ENCODE data around the gene OR5F1.

OR5F1 gene

GRCh38 chr11:55994525-55994924, at the start of gene OR5F1:
Gene OR5F1 (minus strand): TSS chr11:55994625. CDS start chr11:55994625, 0 bp downstream.
- DNase-seq (ENCODE audit: low read depth in 2 of 3, low spot score in 1 of 3), result no peak

DNA sequence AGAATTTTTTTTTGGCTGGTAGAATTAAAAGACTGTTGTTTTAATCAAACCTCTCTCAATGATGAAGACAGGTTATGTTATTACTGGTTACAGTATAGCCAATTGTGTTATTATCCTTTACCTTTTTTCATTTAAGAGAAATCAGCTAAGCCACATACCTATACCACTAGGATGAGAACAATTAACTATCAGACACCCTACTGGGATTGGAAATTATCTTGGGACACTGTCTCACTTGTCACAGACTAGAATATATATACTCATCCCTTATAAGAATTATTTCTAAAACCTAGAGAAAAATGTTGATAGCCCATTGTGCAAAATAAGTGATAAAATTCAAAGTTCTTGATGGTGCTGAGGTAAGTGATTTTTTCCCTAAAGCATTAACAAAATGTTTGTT, 32.9 kb upstream of the OR5F1 start, which contains the start of gene OR5AS1:
TSS of gene OR5AS1 (plus strand) at position 301 of the 400 bp plus-strand sequence. CDS start 2,765 bp downstream, outside the sequence.
- DNase-seq (ENCODE audit: low read depth in 2 of 3, low spot score in 1 of 3), result no peak

- no peak for DNase-seq (ENCODE audit: low read depth in 2 of 3, low spot score in 1 of 3)
Measured at GRCh38 chr11:56013805-56014204, 19.4 kb upstream of the OR5F1 start.

GRCh38 chr11:56010716-56011115, 16.3 kb upstream of the OR5F1 start:
- DNase-seq (ENCODE audit: low read depth in 2 of 3, low spot score in 1 of 3), result no peak

- no peak for DNase-seq (ENCODE audit: low read depth in 2 of 3, low spot score in 1 of 3)
Measured at GRCh38 chr11:55970935-55971334, 23.5 kb downstream of the OR5F1 start.

DNA sequence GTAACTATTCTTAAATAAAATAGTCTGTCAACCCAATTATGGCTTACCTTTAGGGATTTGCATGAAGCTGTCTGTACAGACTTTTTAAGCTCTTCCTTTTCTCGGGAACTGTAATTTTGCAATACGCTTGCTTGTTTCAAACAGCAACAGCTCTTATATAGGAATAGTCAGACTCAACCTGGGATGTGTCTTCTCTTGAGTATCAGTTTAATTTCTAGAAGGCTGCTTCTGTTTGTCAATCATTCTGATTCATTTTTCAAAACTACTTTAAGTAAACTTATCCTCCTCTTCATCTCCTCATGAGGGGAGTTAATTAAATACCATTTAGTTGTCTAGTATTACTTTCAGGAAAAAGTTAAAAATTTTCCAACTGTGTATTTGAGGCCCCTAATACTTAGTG, 24.6 kb downstream of the OR5F1 start, which contains the start of gene OR10AG1:
TSS of gene OR10AG1 (minus strand) at position 101 of the 400 bp plus-strand sequence. CDS start at position 63, 38 bp downstream.
- no peak for DNase-seq (ENCODE audit: low read depth in 2 of 3, low spot score in 1 of 3)

- no peak for DNase-seq (ENCODE audit: low read depth in 2 of 3, low spot score in 1 of 3)
Measured at GRCh38 chr11:55967914-55968313, 26.5 kb downstream of the OR5F1 start.

DNA sequence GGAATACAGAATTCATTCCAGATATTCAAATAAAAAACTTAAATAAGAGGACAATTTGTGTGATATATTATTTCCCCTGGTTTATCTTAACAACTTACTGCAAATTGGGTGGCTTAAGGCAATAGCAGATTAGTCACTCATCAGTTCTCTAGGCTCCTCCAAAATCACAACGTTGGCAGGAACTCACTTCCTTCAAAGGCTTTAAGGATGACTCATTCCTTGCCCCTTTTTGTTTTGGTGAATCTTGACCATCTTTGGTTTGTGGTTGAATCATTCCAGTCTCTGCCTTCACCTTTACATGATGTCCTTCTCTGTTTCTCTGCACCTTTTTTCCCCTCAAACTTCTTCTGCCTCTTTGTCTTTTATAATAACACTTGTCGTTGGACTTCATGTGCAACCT, 28.0 kb downstream of the OR5F1 start:
- no peak for DNase-seq (ENCODE audit: low read depth in 2 of 3, low spot score in 1 of 3)

DNA sequence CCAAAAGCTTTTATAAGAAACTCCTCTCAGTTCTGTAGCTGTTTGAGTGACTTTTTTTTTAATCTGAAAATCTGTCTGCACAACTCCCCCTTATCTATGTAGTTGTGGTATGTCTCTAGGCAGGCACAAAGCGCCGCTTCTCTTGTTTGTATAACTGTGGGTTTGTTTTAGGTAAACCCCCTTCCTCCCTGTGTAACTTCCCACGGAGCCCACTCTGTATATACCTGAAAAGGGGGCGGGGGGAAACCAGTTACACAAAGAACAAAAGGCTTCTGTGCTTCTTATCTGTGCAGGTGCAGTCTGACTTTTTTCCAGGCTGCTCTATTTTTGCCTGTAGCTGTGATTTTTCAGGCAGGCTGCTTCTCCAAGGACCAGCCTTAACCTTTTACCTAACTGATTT, 37.9 kb downstream of the OR5F1 start:
- DNase-seq (ENCODE audit: low read depth in 2 of 3, low spot score in 1 of 3), result no peak

DNA sequence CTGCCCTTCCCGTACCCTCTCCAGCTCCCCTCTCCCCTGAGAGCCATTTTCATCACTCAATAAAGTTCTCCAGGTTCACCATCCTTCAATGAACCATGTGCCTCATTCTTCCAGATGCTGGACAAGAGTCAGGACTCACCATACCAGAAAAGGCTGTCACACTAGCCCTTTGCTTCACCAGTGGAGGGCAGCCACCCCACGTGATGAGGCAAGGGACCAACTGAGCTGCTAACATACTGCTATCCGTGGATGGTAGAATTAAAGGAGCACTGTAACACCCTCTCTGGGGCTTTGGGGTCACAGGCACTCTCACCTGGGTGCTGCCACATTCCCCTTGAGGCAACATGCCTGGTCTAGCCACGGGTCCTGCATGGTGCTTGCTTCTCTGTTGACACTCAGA, 45.1 kb downstream of the OR5F1 start:
- DNase-seq (ENCODE audit: low read depth in 2 of 3, low spot score in 1 of 3), result no peak
